Trophoblast cell (in vitro differentiated cells and primary cell): ENCODE data around the gene GPR55.

Experiments used
- DNase-seq, 2 donors: peaks; one replicate each; pipeline ENCODE4 v3.0.0-alpha.2; 2016
- H2AFZ ChIP-seq: 2 replicates; pipeline ENCODE4 v1.6.1; 2013; ENCODE audit warnings: low read length, moderate library complexity, mild to moderate bottlenecking; ENCODE audit not compliant: insufficient read depth, poor library complexity
- H2AK5ac ChIP-seq: 2 replicates; pipeline ENCODE4 v1.6.1; 2013; ENCODE audit warnings: mild to moderate bottlenecking, low read length
- H2BK120ac ChIP-seq: 2 replicates; pipeline ENCODE4 v1.6.1; 2013; ENCODE audit warnings: low read length, mild to moderate bottlenecking, moderate library complexity; ENCODE audit not compliant: insufficient read depth, poor library complexity
- H2BK12ac ChIP-seq: 2 replicates; pipeline ENCODE4 v1.6.1; 2013; ENCODE audit warnings: mild to moderate bottlenecking, low read length, moderate library complexity
- H2BK5ac ChIP-seq: 2 replicates; pipeline ENCODE4 v1.6.1; 2013; ENCODE audit warnings: low read length, low read depth, moderate library complexity, mild to moderate bottlenecking; ENCODE audit not compliant: poor library complexity
- H3K14ac ChIP-seq: 2 replicates; pipeline ENCODE4 v1.6.1; 2013; ENCODE audit warnings: mild to moderate bottlenecking, low read length
- H3K18ac ChIP-seq: 2 replicates; pipeline ENCODE4 v1.6.1; 2013; ENCODE audit warnings: mild to moderate bottlenecking, low read length
- H3K23ac ChIP-seq: 2 replicates; pipeline ENCODE4 v1.6.1; 2013; ENCODE audit warnings: low read length
- H3K27ac ChIP-seq: 2 replicates; pipeline ENCODE4 v1.5.1; 2013; ENCODE audit warnings: low read depth, mild to moderate bottlenecking, inconsistent platforms, low read length, moderate library complexity
- H3K27me3 ChIP-seq: 2 replicates; pipeline ENCODE4 v1.6.1; 2013; ENCODE audit warnings: inconsistent platforms, mild to moderate bottlenecking, low read length, moderate library complexity; ENCODE audit not compliant: insufficient read depth
- H3K36me3 ChIP-seq, 2 experiments: 1 replicate in 1 of 2; 2 replicates in 1 of 2; pipeline ENCODE4 v1.6.1; 2013; ENCODE audit warnings: low read length in 2 of 2, mild to moderate bottlenecking in 2 of 2, moderate library complexity in 1 of 2; ENCODE audit not compliant: insufficient read depth in 2 of 2, control insufficient read depth in 1 of 2
- H3K4ac ChIP-seq: 2 replicates; pipeline ENCODE4 v1.6.1; 2013; ENCODE audit warnings: low read depth, mild to moderate bottlenecking, low read length, moderate library complexity
- H3K4me1 ChIP-seq, 2 experiments: 1 replicate in 1 of 2; 2 replicates in 1 of 2; pipeline ENCODE4 v1.6.1; 2013; ENCODE audit warnings: low read length in 2 of 2, mild to moderate bottlenecking in 2 of 2, moderate library complexity in 1 of 2; ENCODE audit not compliant: insufficient read depth in 2 of 2, control insufficient read depth in 1 of 2
- H3K4me2 ChIP-seq: 2 replicates; pipeline ENCODE4 v1.6.1; 2013; ENCODE audit warnings: inconsistent platforms, mild to moderate bottlenecking, low read length, moderate library complexity
- H3K4me3 ChIP-seq: 2 replicates; pipeline ENCODE4 v1.5.1; 2013; ENCODE audit warnings: mild to moderate bottlenecking, low read depth, low read length, inconsistent platforms
- H3K79me1 ChIP-seq: one replicate; pipeline ENCODE4 v1.6.1; 2013; ENCODE audit warnings: low read length
- H3K79me2 ChIP-seq: 2 replicates; pipeline ENCODE4 v1.6.1; 2013; ENCODE audit warnings: low read length, mild to moderate bottlenecking; ENCODE audit not compliant: control insufficient read depth, insufficient read depth, poor library complexity
- H3K9ac ChIP-seq: 2 replicates; pipeline ENCODE4 v1.6.1; 2013; ENCODE audit warnings: mild to moderate bottlenecking, low read length
- H3K9me3 ChIP-seq: 2 replicates; pipeline ENCODE4 v1.6.1; 2013; ENCODE audit warnings: low read depth, mild to moderate bottlenecking, control low read depth, inconsistent platforms, low read length; ENCODE audit not compliant: insufficient read depth
- H4K12ac ChIP-seq: 2 replicates; pipeline ENCODE4 v1.6.1; 2013; ENCODE audit warnings: low read depth, mild to moderate bottlenecking, low read length, moderate library complexity
- H4K8ac ChIP-seq: 2 replicates; pipeline ENCODE4 v1.6.1; 2013; ENCODE audit warnings: low read depth, mild to moderate bottlenecking, low read length, moderate library complexity
- H4K91ac ChIP-seq: one replicate; pipeline ENCODE4 v1.6.1; 2013; ENCODE audit warnings: low read depth, mild to moderate bottlenecking, low read length, moderate library complexity
- WGBS: extraction: QIAGEN DNeasy Blood & Tissue Kit; methylation state at CpG from one replicate; pipeline ENCODE4 v1.1.7; 2013; ENCODE audit warnings: missing lambda C conversion rate; ENCODE audit not compliant: insufficient read length, insufficient coverage; ENCODE audit errors: extremely low coverage; 5-methylcytosine and 5-hydroxymethylcytosine counted together

The GPR55 gene

GRCh38 chr2:230906471-230907230, 18.4 kb downstream of the GPR55 start:
- no peak overlapping the region for H3K27ac ChIP-seq
- no peak overlapping the region for H3K18ac ChIP-seq
- peaks cover 8% of the 10 kb centered on the region for H3K9me3 ChIP-seq
- WGBS: no CpG with 5 or more reads among the region's 15 CpGs
- no peak overlapping the region for H2BK120ac ChIP-seq
- no peak overlapping the region for H3K4me3 ChIP-seq
- H3K9ac ChIP-seq: no peak overlapping the region
- H3K27me3 ChIP-seq: no peaks in the 10 kb centered on the region
- H3K4me2 ChIP-seq: no peak overlapping the region
- H3K4me1 ChIP-seq: peaks cover 8 to 12% of the 10 kb centered on the region in 2 experiments
- H2AK5ac ChIP-seq: no peak overlapping the region
- H3K36me3 ChIP-seq: no peaks in the 10 kb centered on the region
- no peak overlapping the region for H3K14ac ChIP-seq
- DNase-seq: no peak
- H2BK5ac ChIP-seq: no peak overlapping the region
- no peak overlapping the region for H3K4ac ChIP-seq
- no peak overlapping the region for H3K23ac ChIP-seq
- no peaks in the 10 kb centered on the region for H3K79me2 ChIP-seq
- no peak overlapping the region for H2BK12ac ChIP-seq
- no peak overlapping the region for H4K12ac ChIP-seq
- H3K79me1 ChIP-seq: no peaks in the 10 kb centered on the region
- no peak overlapping the region for H4K91ac ChIP-seq
- no peak overlapping the region for H2AFZ ChIP-seq
- no peak overlapping the region for H4K8ac ChIP-seq

DNA sequence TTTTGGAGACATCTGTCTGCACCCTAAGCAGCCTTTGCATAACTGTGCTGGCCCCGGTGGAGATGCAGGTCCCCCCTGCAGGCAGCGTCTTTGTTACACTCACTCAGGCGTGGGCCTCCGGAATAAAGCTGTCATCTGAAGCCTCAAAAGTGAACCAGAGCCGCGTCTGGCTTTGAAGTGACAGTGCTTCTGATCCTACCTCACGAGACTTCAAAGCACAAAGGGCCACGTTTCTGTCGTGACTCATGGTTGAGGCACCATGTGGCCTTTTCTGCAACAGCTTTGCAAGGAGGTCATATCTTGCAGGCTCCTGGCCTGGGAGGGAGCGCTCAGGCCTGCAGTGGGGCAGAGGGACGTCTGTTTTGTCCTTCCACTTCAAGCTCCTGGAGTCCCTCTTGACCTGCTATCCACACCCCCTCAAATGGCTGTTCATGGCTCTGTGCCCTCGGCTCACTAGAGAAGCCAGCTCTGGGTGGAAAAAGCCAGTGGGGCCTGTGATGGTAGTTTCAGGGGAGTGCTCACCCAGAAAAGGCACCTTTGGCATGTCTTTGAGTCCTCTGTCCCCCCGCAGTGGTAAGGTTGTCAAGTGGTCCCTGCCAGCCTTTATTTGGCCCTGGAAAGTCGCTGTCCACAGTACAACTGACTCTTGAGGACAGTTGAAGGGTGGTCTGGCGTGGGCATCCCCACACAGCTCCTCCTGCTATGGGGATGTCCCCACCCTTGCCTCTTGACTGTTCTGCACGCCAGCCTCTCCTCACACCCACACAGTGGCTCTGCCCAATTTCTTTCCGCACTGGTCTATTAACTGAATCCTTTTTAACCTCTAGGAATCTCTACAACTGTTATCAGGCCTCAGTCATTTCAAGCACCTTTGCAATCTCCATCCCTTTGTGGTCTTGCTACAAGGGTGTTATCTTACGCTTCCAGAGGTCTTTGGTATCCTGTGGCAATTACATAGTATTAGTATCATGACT, 19.3 kb downstream of the GPR55 start:
- Histone ChIP-seq H3K18ac (no peak overlapping the region), H4K12ac (no peak overlapping the region)

GRCh38 chr2:230904856-230905447, 20.1 kb downstream of the GPR55 start:
- Histone ChIP-seq H3K79me1 (no peaks in the 10 kb centered on the region), H3K4me2 (no peak overlapping the region), H2AFZ (no peak overlapping the region), H3K4ac (no peak overlapping the region), H3K36me3 (no peaks in the 10 kb centered on the region), H4K12ac (no peak overlapping the region), H2AK5ac (no peak overlapping the region), H4K91ac (no peak overlapping the region), H4K8ac (no peak overlapping the region), H3K4me1 (peaks cover 8 to 12% of the 10 kb centered on the region in 2 experiments), H3K27me3 (no peaks in the 10 kb centered on the region), H3K9ac (no peak overlapping the region), H2BK12ac (no peak overlapping the region), H3K23ac (no peak overlapping the region), H2BK120ac (no peak overlapping the region), H3K27ac (no peak overlapping the region), H3K4me3 (no peak overlapping the region), H3K79me2 (no peaks in the 10 kb centered on the region), H2BK5ac (no peak overlapping the region), H3K9me3 (peaks cover 2% of the 10 kb centered on the region), H3K18ac (no peak overlapping the region), H3K14ac (no peak overlapping the region)
- WGBS: no CpG with 5 or more reads among the region's 15 CpGs
- no peak for DNase-seq

More for the DNA sequence above, 19.3 kb downstream of the GPR55 start:
- H3K79me1 ChIP-seq: no peaks in the 10 kb centered on the region
- no peaks in the 10 kb centered on the region for H3K79me2 ChIP-seq
- no peaks in the 10 kb centered on the region for H3K27me3 ChIP-seq
- peaks cover 8 to 12% of the 10 kb centered on the region in 2 experiments for H3K4me1 ChIP-seq
- H3K4ac ChIP-seq: no peak overlapping the region
- DNase-seq: peak in 1 of 2 donors; percentile 20
- no peaks in the 10 kb centered on the region for H3K36me3 ChIP-seq
- H2AK5ac ChIP-seq: no peak overlapping the region
- no peak overlapping the region for H3K23ac ChIP-seq
- H3K9me3 ChIP-seq: peaks cover 8% of the 10 kb centered on the region
- H4K91ac ChIP-seq: no peak overlapping the region
- no peak overlapping the region for H2BK12ac ChIP-seq
- no peak overlapping the region for H2BK5ac ChIP-seq
- no peak overlapping the region for H2AFZ ChIP-seq
- H3K4me2 ChIP-seq: no peak overlapping the region
- no peak overlapping the region for H3K9ac ChIP-seq
- WGBS: no CpG with 5 or more reads among the region's 18 CpGs
- H3K4me3 ChIP-seq: no peak overlapping the region
- no peak overlapping the region for H3K14ac ChIP-seq
- no peak overlapping the region for H2BK120ac ChIP-seq
- no peak overlapping the region for H4K8ac ChIP-seq
- H3K27ac ChIP-seq: no peak overlapping the region
